Vagina (tissue), 2 donors: Measurements from ENCODE around the gene BEST4.

Experiments used
- POLR2A ChIP-seq, 2 donors: fragments of 450-650 bp; IDR thresholded peaks; one replicate each; pipeline ENCODE4 v1.6.1; 2017; ENCODE audit warnings: antibody characterized with exemption in 2 of 2, mild to moderate bottlenecking in 2 of 2, moderate library complexity in 2 of 2
- POLR2AphosphoS5 ChIP-seq, 2 donors: sonication (generic); formaldehyde crosslinking; IDR thresholded peaks; one replicate each; pipeline ENCODE4 v1.9.0; 2017; ENCODE audit warnings: antibody characterized with exemption in 2 of 2, mild to moderate bottlenecking in 2 of 2, low read depth in 1 of 2; ENCODE audit not compliant: insufficient read depth in 1 of 2
- TF ChIP-seq, protein P1 (sequence below), 3 experiments: fragments of 450-650 bp in 2 of 3; fragments of 200-600 bp in 1 of 3; sonication (generic) in 1 of 3; IDR thresholded peaks; one replicate each; pipeline ENCODE4 v1.5.1; 2017 to 2019; ENCODE audit warnings: antibody characterized with exemption in 3 of 3, mild to moderate bottlenecking in 2 of 3, moderate library complexity in 2 of 3

DNA sequence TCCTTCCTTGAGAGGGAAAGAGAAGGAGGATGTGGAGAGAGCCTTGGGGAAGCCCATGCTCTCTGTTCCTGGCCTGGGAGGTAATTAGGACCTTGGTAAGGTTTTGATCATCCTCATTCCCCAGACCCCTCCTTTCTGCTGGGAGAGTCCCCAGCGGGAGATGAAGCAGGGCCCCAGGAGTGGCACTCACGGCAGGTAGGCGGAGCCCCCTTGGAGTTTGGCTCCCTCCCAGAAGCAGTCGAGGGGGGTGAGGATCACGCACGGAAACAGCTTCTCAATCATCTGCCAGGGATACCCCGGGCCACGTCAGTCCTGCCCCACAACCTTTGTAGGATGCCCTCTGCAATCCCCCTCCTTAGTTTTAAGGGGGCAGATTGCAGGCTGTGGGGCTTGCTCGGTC is 43.5 kb upstream of the BEST4 start:
- TF ChIP-seq, protein P1, sequence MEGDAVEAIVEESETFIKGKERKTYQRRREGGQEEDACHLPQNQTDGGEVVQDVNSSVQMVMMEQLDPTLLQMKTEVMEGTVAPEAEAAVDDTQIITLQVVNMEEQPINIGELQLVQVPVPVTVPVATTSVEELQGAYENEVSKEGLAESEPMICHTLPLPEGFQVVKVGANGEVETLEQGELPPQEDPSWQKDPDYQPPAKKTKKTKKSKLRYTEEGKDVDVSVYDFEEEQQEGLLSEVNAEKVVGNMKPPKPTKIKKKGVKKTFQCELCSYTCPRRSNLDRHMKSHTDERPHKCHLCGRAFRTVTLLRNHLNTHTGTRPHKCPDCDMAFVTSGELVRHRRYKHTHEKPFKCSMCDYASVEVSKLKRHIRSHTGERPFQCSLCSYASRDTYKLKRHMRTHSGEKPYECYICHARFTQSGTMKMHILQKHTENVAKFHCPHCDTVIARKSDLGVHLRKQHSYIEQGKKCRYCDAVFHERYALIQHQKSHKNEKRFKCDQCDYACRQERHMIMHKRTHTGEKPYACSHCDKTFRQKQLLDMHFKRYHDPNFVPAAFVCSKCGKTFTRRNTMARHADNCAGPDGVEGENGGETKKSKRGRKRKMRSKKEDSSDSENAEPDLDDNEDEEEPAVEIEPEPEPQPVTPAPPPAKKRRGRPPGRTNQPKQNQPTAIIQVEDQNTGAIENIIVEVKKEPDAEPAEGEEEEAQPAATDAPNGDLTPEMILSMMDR (IDR thresholded peaks at IDR 0.05), result no peak
- TF ChIP-seq POLR2AphosphoS5 (IDR thresholded peaks at IDR 0.05; ENCODE audit: insufficient read depth in 1 of 2, low read depth in 1 of 2) (no peak), POLR2A (IDR thresholded peaks at IDR 0.05) (no peak)
